ENCODE measurements around the gene CNPY3.

CNPY3 gene

DNA sequence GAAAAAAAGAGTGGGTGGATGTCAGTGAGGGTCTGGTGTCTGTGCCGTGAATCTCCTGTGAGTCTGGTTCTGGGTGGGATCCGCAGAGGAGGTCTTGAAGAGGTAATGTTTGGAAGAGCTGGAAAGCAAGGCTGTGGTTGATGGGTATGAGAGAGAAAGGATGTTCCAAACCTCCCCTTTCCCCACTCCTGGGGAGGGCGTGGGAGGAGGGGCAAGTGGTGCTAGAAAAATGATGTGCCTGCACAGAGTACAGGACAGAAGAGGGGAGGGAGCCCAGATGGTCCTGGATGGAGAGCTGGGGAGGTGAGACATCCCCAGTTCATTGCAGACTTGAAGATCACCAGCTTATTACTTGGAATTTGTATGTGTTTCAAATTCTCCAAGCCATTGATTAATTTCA, 3.1 kb downstream of the CNPY3 start:
- DNase-seq, result no peak
- Histone ChIP-seq H3K27me3 (ENCODE audit: insufficient read depth, low read length, poor library complexity) (no peaks in the 10 kb centered on the region), H3K4me1 (ENCODE audit: insufficient read depth, low read length) (peaks cover 40% of the 10 kb centered on the region), H3K36me3 (ENCODE audit: insufficient read depth, low read length) (peaks cover 66% of the 10 kb centered on the region), H3K4me2 (ENCODE audit: insufficient read depth, low read length) (peak overlapping the region; percentile 41), H3K9ac (ENCODE audit: low read depth, low read length) (peak overlapping the region; percentile 15; the same call in 1 of the 2 replicates), H3K79me2 (ENCODE audit: insufficient read depth, low read length) (peaks cover 65% of the 10 kb centered on the region), H3K4me3 (ENCODE audit: low read depth in 1 of 2, low read length in 2 of 2) (0 out of 4 replicates have a peak overlapping the region, but pooled peaks of 1 of the 2 experiments have one; percentile 14), H4K20me1 (ENCODE audit: insufficient read depth, low read length) (peaks cover 34% of the 10 kb centered on the region), H2AFZ (ENCODE audit: low read depth, low read length) (no peak overlapping the region), H3K27ac (ENCODE audit: low read length) (peak overlapping the region; percentile 25; the same call in 1 of the 2 replicates), H3K9me3 (ENCODE audit: insufficient read depth, low read length, severe bottlenecking) (no peaks in the 10 kb centered on the region)
- no peak for ATAC-seq (ENCODE audit: insufficient read depth, low read depth)
- TF ChIP-seq, protein P1, sequence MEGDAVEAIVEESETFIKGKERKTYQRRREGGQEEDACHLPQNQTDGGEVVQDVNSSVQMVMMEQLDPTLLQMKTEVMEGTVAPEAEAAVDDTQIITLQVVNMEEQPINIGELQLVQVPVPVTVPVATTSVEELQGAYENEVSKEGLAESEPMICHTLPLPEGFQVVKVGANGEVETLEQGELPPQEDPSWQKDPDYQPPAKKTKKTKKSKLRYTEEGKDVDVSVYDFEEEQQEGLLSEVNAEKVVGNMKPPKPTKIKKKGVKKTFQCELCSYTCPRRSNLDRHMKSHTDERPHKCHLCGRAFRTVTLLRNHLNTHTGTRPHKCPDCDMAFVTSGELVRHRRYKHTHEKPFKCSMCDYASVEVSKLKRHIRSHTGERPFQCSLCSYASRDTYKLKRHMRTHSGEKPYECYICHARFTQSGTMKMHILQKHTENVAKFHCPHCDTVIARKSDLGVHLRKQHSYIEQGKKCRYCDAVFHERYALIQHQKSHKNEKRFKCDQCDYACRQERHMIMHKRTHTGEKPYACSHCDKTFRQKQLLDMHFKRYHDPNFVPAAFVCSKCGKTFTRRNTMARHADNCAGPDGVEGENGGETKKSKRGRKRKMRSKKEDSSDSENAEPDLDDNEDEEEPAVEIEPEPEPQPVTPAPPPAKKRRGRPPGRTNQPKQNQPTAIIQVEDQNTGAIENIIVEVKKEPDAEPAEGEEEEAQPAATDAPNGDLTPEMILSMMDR (IDR thresholded peaks at IDR 0.05; ENCODE audit: borderline replicate concordance, extremely low read depth, low read length, poor library complexity, severe bottlenecking), result no peak

DNA sequence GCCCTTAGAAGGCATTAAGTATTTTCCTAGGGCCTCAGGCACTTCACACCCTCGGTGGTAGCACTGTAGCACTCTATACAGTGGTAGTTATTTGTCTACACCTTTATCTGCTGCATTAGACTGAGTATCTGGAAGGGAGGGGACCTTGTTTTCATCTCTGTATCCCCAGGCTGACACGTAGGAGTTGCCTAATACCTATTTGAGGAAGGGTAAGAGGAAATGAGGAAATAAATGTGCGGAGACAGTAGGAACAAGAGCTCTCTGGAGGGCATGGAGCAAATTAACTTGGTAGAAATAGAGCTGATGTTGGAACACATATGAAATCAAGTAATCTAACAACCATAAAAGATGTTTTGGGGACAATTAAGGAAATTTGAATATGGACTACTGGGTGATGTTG, 3.9 kb downstream of the CNPY3 start:
- peaks cover 74% of the 10 kb centered on the region for H3K36me3 ChIP-seq (ENCODE audit: insufficient read depth, low read length)
- peaks cover 36% of the 10 kb centered on the region for H3K4me1 ChIP-seq (ENCODE audit: insufficient read depth, low read length)
- no peaks in the 10 kb centered on the region for H3K27me3 ChIP-seq (ENCODE audit: insufficient read depth, low read length, poor library complexity)
- H2AFZ ChIP-seq (ENCODE audit: low read depth, low read length), result no peak overlapping the region
- peaks cover 40% of the 10 kb centered on the region for H4K20me1 ChIP-seq (ENCODE audit: insufficient read depth, low read length)
- DNase-seq (no peak), ATAC-seq (ENCODE audit: insufficient read depth, low read depth) (no peak)
- H3K4me3 ChIP-seq (ENCODE audit: low read depth in 1 of 2, low read length in 2 of 2), result no peak overlapping the region
- no peak for TF ChIP-seq EZH2 (IDR thresholded peaks at IDR 0.05; ENCODE audit: borderline replicate concordance, low read depth, low read length, severe bottlenecking)
- TF ChIP-seq, protein P1 (IDR thresholded peaks at IDR 0.05; ENCODE audit: borderline replicate concordance, extremely low read depth, low read length, poor library complexity, severe bottlenecking), result no peak
- peaks cover 65% of the 10 kb centered on the region for H3K79me2 ChIP-seq (ENCODE audit: insufficient read depth, low read length)
- H3K4me2 ChIP-seq (ENCODE audit: insufficient read depth, low read length), result peak overlapping the region; percentile 41
- H3K9me3 ChIP-seq (ENCODE audit: insufficient read depth, low read length, severe bottlenecking), result no peaks in the 10 kb centered on the region
- H3K27ac ChIP-seq (ENCODE audit: low read length), result no peak overlapping the region
- no peak overlapping the region for H3K9ac ChIP-seq (ENCODE audit: low read depth, low read length)

DNA sequence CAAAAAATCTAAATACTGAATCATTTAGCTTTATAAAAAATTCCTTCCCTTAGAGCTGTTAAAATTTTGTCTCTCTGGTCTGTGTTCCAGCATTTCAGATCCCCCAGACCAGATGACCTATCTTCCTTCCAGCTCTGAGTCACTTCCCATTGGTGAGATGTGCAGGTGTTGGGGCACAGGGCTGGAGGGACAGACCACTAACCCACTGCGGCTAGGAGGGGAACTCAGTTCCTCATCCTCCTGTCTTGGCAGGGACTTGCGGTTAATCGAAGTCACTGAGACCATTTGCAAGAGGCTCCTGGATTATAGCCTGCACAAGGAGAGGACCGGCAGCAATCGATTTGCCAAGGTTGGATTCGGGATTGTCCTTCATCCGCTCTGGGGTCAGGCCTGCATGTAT, 6.0 kb downstream of the CNPY3 start:
- Histone ChIP-seq H3K9ac (ENCODE audit: low read depth, low read length) (no peak overlapping the region), H2AFZ (ENCODE audit: low read depth, low read length) (no peak overlapping the region), H3K9me3 (ENCODE audit: insufficient read depth, low read length, severe bottlenecking) (no peaks in the 10 kb centered on the region), H3K36me3 (ENCODE audit: insufficient read depth, low read length) (peaks cover 93% of the 10 kb centered on the region), H4K20me1 (ENCODE audit: insufficient read depth, low read length) (peaks cover 52% of the 10 kb centered on the region), H3K27me3 (ENCODE audit: insufficient read depth, low read length, poor library complexity) (no peaks in the 10 kb centered on the region), H3K4me1 (ENCODE audit: insufficient read depth, low read length) (peaks cover 30% of the 10 kb centered on the region), H3K4me3 (ENCODE audit: low read depth in 1 of 2, low read length in 2 of 2) (no peak overlapping the region), H3K4me2 (ENCODE audit: insufficient read depth, low read length) (no peak overlapping the region), H3K27ac (ENCODE audit: low read length) (no peak overlapping the region), H3K79me2 (ENCODE audit: insufficient read depth, low read length) (peaks cover 59% of the 10 kb centered on the region)
- TF ChIP-seq EZH2 (IDR thresholded peaks at IDR 0.05; ENCODE audit: borderline replicate concordance, low read depth, low read length, severe bottlenecking), result no peak
- TF ChIP-seq, protein P1 (IDR thresholded peaks at IDR 0.05; ENCODE audit: borderline replicate concordance, extremely low read depth, low read length, poor library complexity, severe bottlenecking), result no peak
- no peak for ATAC-seq (ENCODE audit: insufficient read depth, low read depth)
- DNase-seq, result no peak

DNA sequence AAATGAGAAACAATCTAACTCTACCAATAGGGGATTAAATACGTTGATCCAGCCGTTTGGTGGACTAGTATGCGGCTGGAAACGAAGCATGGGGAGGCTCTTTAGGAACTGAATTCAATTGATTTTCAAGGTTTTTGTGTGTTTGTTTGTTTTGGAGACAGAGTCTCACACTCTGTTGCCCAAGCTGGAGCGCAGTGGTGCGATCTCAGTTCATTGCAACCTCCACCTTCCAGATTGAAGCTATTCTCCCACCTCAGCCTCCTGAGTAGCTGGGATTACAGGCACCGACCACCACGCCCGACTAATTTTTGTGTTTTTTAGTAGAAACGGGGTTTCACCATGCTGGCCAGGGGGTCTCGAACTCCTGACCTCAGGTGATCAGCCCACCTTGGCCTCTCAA, 7.1 kb downstream of the CNPY3 start:
- no peak overlapping the region for H3K27ac ChIP-seq (ENCODE audit: low read length)
- DNase-seq, result no peak
- no peaks in the 10 kb centered on the region for H3K27me3 ChIP-seq (ENCODE audit: insufficient read depth, low read length, poor library complexity)
- peaks cover 48% of the 10 kb centered on the region for H3K79me2 ChIP-seq (ENCODE audit: insufficient read depth, low read length)
- H4K20me1 ChIP-seq (ENCODE audit: insufficient read depth, low read length), result peaks cover 49% of the 10 kb centered on the region
- no peak overlapping the region for H3K4me3 ChIP-seq (ENCODE audit: low read depth in 1 of 2, low read length in 2 of 2)
- no peak for ATAC-seq (ENCODE audit: insufficient read depth, low read depth)
- H3K9ac ChIP-seq (ENCODE audit: low read depth, low read length), result no peak overlapping the region
- peaks cover 19% of the 10 kb centered on the region for H3K4me1 ChIP-seq (ENCODE audit: insufficient read depth, low read length)
- peaks cover 93% of the 10 kb centered on the region for H3K36me3 ChIP-seq (ENCODE audit: insufficient read depth, low read length)
- no peak overlapping the region for H3K4me2 ChIP-seq (ENCODE audit: insufficient read depth, low read length)
- TF ChIP-seq, protein P1 (IDR thresholded peaks at IDR 0.05; ENCODE audit: borderline replicate concordance, extremely low read depth, low read length, poor library complexity, severe bottlenecking), result no peak
- TF ChIP-seq EZH2 (IDR thresholded peaks at IDR 0.05; ENCODE audit: borderline replicate concordance, low read depth, low read length, severe bottlenecking), result no peak
- no peaks in the 10 kb centered on the region for H3K9me3 ChIP-seq (ENCODE audit: insufficient read depth, low read length, severe bottlenecking)
- no peak overlapping the region for H2AFZ ChIP-seq (ENCODE audit: low read depth, low read length)
